Spinal cord (tissue), 10 donors: ENCODE measurements around the gene INSR. TPM values are rescaled to one million over a fixed set of nuclear protein-coding genes. Genes with fewer than 3 reads are reported as not detected.
"Not testable (repeated sequence)": the region's sequence is repeated elsewhere in the genome, so short reads cannot be mapped to it uniquely, and the experiment has no call there.

ENCODE experiments used
- DNase-seq, 6 donors: peaks; one replicate each; pipeline versions ENCODE4 v3.0.0 to v3.0.0-alpha.2; 2013 to 2015; ENCODE audit warnings: low spot score in 6 of 6, low read depth in 4 of 6
- H3K27ac ChIP-seq: one replicate; pipeline ENCODE4 v1.5.1; 2013; ENCODE audit warnings: low read depth, low read length, control low read depth
- H3K27me3 ChIP-seq: one replicate; pipeline ENCODE4 v1.6.1; 2013; ENCODE audit warnings: low read length; ENCODE audit not compliant: control insufficient read depth, insufficient read depth
- H3K36me3 ChIP-seq: one replicate; pipeline ENCODE4 v1.6.1; 2013; ENCODE audit warnings: low read length; ENCODE audit not compliant: control insufficient read depth, insufficient read depth
- H3K4me1 ChIP-seq: one replicate; pipeline ENCODE4 v1.6.1; 2013; ENCODE audit warnings: low read length; ENCODE audit not compliant: control insufficient read depth, insufficient read depth
- H3K4me3 ChIP-seq: one replicate; pipeline ENCODE4 v1.5.1; 2013; ENCODE audit warnings: low read depth, low read length, control low read depth
- H3K9me3 ChIP-seq: one replicate; pipeline ENCODE4 v1.6.1; 2013; ENCODE audit warnings: low read length; ENCODE audit not compliant: control insufficient read depth, insufficient read depth
- WGBS: methylation state at CpG from one replicate; pipeline ENCODE4 v1.1.5; 2013; ENCODE audit warnings: missing lambda C conversion rate; ENCODE audit not compliant: insufficient coverage; 5-methylcytosine and 5-hydroxymethylcytosine counted together
- polyA plus RNA-seq, 2 donors: library from polyadenylated mRNA; unstranded; fragments of 120-200 nt; gene quantifications; one replicate each; pipeline ENCODE4 v1.2.1, GENCODE V29; 2013; ENCODE audit not compliant: insufficient read length in 2 of 2
- total RNA-seq, 2 donors: library from RNA; depleted of rRNA in 1 of 2; stranded (reverse); fragments of 120-200 nt in 1 of 2; fragments of >200 nt in 1 of 2; gene quantifications; one replicate each; pipeline versions ENCODE4 v1.2.3 to v1.2.4, GENCODE V29; 2013 to 2014
- donor health status: healthy.

The INSR gene
- total and polyA plus RNA-seq, 4 donors, result 15.3 to 47.7 (median 33.2) TPM

DNA sequence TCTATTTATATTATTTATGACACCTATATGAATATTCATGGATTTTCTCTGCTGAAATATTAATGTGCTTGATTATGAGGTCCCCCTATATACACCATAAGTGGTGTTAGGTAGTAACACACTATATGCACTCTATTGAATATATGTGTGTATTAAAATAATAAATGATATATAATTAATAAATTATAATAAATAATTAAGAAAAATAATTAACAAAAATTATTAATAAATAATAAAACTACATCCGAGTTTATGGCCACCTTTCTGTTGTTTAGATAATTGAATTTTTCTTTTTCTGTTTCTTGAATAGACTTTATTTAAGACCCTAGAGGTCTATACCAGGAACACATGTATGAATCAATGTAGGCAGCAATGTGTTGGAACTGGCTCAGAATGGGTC, 33.6 kb upstream of the INSR start:
- Histone ChIP-seq H3K27ac (no peak overlapping the region), H3K4me3 (no peak overlapping the region), H3K36me3 (no peaks in the 10 kb centered on the region), H3K4me1 (no peaks in the 10 kb centered on the region), H3K27me3 (no peaks in the 10 kb centered on the region), H3K9me3 (no peaks in the 10 kb centered on the region)
- no CpG with 5 or more reads among the region's 1 CpG for WGBS
- DNase-seq, result no peak

- no peaks in the 10 kb centered on the region for H3K36me3 ChIP-seq
- H3K9me3 ChIP-seq, result no peaks in the 10 kb centered on the region
- H3K27ac ChIP-seq, result no peak overlapping the region
- WGBS, result 93% methylated on average over 5 of the region's 10 CpGs
- H3K4me3 ChIP-seq, result no peak overlapping the region
- no peaks in the 10 kb centered on the region for H3K4me1 ChIP-seq
- DNase-seq, result no peak
- no peaks in the 10 kb centered on the region for H3K27me3 ChIP-seq
Observed at GRCh38 chr19:7326105-7326877, 32.1 kb upstream of the INSR start.

DNA sequence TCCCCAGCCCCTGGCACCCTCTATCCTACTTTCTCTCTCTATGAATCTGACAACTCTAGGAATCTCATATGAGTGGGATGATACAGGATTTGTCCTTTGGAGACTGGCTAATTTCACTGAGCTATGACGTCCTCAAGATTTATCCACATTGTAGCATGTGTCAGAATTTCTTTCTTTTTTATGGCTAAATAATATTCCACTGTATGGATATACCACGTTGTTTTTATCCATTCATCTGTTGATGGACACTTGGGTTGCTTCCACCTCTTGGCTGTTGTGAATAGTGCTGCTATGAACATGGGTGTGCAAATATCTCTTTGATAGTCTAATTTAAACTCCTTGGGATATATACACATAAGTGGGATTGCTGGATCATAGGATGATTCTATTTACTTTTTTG, 24.0 kb upstream of the INSR start:
- no peak overlapping the region for H3K27ac ChIP-seq
- no peaks in the 10 kb centered on the region for H3K9me3 ChIP-seq
- no peak for DNase-seq
- no peaks in the 10 kb centered on the region for H3K4me1 ChIP-seq
- H3K36me3 ChIP-seq, result no peaks in the 10 kb centered on the region
- H3K4me3 ChIP-seq, result no peak overlapping the region
- WGBS, result no CpG with 5 or more reads among the region's 2 CpGs
- no peaks in the 10 kb centered on the region for H3K27me3 ChIP-seq

DNA sequence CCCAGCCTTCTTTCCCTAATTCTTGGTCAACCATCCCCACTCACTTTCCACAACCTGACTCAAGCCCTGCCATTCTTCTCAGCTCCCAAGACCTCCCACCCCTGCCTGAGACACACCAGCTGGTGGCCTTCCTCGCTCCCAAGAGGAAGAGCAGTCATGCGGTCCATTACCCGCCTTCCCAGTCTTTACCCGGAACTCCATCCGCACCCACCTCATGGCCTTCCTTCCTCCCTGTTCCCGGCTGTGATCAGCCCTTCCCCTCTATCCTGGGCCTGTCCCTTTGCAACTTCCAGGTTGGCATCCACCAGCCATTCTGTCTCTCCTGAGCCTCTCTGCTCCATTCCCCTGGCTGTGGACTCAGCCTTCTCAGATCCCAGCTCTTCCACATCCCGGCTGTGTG, 18.6 kb upstream of the INSR start:
- no peaks in the 10 kb centered on the region for H3K27me3 ChIP-seq

GRCh38 chr19:7311911-7312310, 17.7 kb upstream of the INSR start:
- Histone ChIP-seq H3K36me3 (no peaks in the 10 kb centered on the region), H3K4me1 (no peaks in the 10 kb centered on the region), H3K4me3 (no peak overlapping the region), H3K9me3 (no peaks in the 10 kb centered on the region), H3K27me3 (no peaks in the 10 kb centered on the region), H3K27ac (no peak overlapping the region)
- WGBS, result 93% methylated on average over 9 of the region's 12 CpGs
- no peak for DNase-seq

More for the DNA sequence above, 18.6 kb upstream of the INSR start:
- Histone ChIP-seq H3K9me3 (no peaks in the 10 kb centered on the region), H3K4me1 (no peaks in the 10 kb centered on the region), H3K4me3 (no peak overlapping the region), H3K27ac (no peak overlapping the region), H3K36me3 (no peaks in the 10 kb centered on the region)
- 84% methylated on average over 6 of the region's 7 CpGs for WGBS
- DNase-seq, result no peak

DNA sequence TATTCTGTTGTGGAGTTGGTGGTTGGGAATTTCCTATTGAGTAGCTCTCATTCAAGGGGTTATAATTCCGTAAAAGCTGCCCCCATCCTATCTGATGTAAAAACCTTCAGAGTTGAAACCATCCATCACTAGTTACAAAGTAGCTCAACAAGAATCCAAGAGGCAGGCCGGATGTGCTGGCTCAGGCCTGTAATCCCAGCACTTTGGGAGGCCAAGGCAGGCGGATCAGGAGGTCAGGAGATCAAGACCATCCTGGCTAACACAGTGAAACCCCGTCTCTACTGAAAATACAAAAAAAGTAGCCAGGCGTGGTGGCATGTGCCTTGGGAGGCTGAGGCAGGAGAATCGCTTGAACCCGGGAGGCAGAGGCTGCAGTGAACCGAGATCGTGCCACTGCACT, 14.1 kb upstream of the INSR start:
- H3K27ac ChIP-seq, H3K27me3 ChIP-seq, DNase-seq, H3K9me3 ChIP-seq, H3K36me3 ChIP-seq, H3K4me1 ChIP-seq, H3K4me3 ChIP-seq: not testable (repeated sequence)
- 69% methylated on average over 6 of the region's 9 CpGs for WGBS

DNA sequence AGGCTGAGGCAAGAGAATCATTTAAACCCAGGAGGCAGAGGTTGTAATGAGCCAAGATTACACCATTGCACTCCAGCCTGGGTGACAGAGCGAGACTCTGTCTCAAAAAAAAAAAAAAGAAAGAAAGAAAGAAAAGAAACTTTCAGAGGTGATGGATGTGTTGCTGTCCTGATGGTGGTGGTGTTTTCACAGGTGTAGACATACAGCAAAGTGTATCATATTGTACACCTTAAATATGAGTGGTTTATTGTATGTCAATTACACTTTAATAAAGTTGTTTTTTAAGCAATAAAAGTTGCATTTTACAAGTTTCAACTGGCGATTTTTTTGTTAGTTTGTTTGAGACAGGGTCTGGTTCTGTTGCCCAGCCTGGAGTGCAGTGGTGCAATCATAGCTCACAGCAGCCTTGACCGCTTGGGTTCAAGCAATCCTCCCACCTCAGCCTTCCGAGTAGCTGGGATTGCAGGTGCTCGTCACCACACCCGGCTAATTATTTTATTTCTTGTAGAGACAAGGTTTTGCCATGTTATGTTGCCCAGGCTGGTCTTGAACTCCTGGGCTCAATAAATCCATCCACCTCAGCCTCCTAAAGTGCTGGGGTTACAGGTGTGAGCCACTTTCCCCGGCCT, 13.5 kb upstream of the INSR start:
- H3K9me3 ChIP-seq, result no peaks in the 10 kb centered on the region
- 100% methylated on average over 1 of the region's 7 CpGs for WGBS

GRCh38 chr19:7304200-7304599, 10.0 kb upstream of the INSR start:
- no peak for DNase-seq
- Histone ChIP-seq H3K27ac (no peak overlapping the region), H3K4me1 (no peaks in the 10 kb centered on the region), H3K27me3 (no peaks in the 10 kb centered on the region), H3K4me3 (no peak overlapping the region), H3K36me3 (no peaks in the 10 kb centered on the region), H3K9me3 (no peaks in the 10 kb centered on the region)
- WGBS, result 74% methylated on average over 9 of the region's 9 CpGs

More for the DNA sequence above, 13.5 kb upstream of the INSR start:
- H3K4me1 ChIP-seq, result no peaks in the 10 kb centered on the region
- no peak overlapping the region for H3K27ac ChIP-seq
- H3K4me3 ChIP-seq, result no peak overlapping the region
- H3K27me3 ChIP-seq, result no peaks in the 10 kb centered on the region
- no peak for DNase-seq
- no peaks in the 10 kb centered on the region for H3K36me3 ChIP-seq

DNA sequence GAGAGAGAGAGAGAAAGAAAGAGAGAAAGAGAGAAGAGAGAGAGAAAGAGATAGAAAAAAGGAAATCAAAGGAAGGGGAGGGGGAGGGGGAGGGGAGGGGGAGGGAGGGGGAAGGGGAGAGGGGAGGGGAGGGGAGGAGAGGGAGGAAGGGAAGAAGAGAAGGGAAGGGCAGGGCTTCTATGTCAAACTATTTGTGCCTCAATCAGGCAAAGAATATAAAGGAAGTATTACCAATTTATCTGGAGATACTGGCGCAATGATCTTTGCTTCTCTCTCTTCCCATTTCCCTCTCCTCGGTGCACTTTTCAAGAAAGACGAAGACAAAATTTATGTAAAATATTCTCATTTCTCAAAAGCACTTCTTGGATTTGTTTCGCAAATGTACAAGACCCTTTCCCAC, 9.3 kb upstream of the INSR start:
- no CpG with 5 or more reads among the region's 4 CpGs for WGBS
- Histone ChIP-seq H3K9me3 (no peaks in the 10 kb centered on the region), H3K4me3 (no peak overlapping the region), H3K36me3 (no peaks in the 10 kb centered on the region), H3K27me3 (no peaks in the 10 kb centered on the region), H3K27ac (no peak overlapping the region), H3K4me1 (no peaks in the 10 kb centered on the region)
- DNase-seq, result no peak

DNA sequence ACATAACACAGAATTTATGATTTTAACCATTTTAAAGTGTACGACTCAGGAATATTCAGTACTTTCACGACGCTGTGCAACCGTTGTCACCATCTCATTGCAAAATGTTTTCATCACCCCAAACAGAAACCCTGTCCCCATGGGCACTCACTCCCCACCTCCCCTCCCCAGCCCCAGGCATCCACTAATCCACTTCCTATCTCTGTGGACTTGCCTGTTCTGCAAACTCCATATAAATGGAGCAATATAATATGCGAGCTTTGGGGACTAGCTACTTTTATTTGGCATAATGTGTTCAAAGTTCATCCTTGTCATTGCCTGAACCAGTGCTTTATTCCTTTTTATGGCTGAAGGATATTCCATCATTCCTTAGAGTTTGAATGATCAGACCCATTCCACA, 7.3 kb upstream of the INSR start:
- no peak for DNase-seq
- no peak overlapping the region for H3K27ac ChIP-seq
- no peaks in the 10 kb centered on the region for H3K36me3 ChIP-seq
- H3K4me3 ChIP-seq, result no peak overlapping the region
- WGBS, result 90% methylated on average over 4 of the region's 5 CpGs
- no peaks in the 10 kb centered on the region for H3K9me3 ChIP-seq
- H3K27me3 ChIP-seq, result no peaks in the 10 kb centered on the region
- no peaks in the 10 kb centered on the region for H3K4me1 ChIP-seq
